A549 (cell line): ENCODE data around the gene EPB41L1. TPM values are rescaled to one million over a fixed set of nuclear protein-coding genes. Genes with fewer than 3 reads are reported as not detected.

ENCODE experiments used
- ATAC-seq, 2 experiments: fragments of 200-7000 bp in 1 of 2; fragments of >200 bp in 1 of 2; cut with Nextera tagmentation in 1 of 2; cut with Tn5 transposase in 1 of 2; 3 replicates each; pipeline versions ENCODE4 v1.8.0 to v1.9.1; 2018 to 2020; ENCODE audit warnings: mild to moderate bottlenecking in 1 of 2, moderate library complexity in 1 of 2
- CTCF ChIA-PET: fragments of 300-600 bp; sonication (Branson Sonifier 250); formaldehyde crosslinking; extraction: SDS; loops from one replicate; lab custom pipeline; 2021; ENCODE audit warnings: antibody characterized with exemption, inconsistent platforms; lab: Yijun Ruan, JAX
- POLR2A ChIA-PET: fragments of 350-600 bp; formaldehyde crosslinking; extraction: SDS; loops from one replicate; lab custom pipeline; 2021; ENCODE audit warnings: antibody characterized with exemption, inconsistent platforms; lab: Yijun Ruan, JAX
- DNase-seq, 2 experiments: peaks; one replicate each; pipeline versions ENCODE4 v3.0.0 to v3.0.0-alpha.2; 2011 to 2016; ENCODE audit warnings: low read depth in 1 of 2, low spot score in 1 of 2
- FAIRE-seq: peaks from 2 replicates; lab custom pipeline; 2011; peaks lifted over from hg19 to GRCh38; lab: Jason Lieb, UNC
- H3K27ac ChIP-seq, 2 experiments: fragments of >200 bp; sonication (Bioruptor Twin); formaldehyde crosslinking; 3 replicates each; pipeline ENCODE4 v1.5.1; 2016 to 2017
- H3K4me1 ChIP-seq: fragments of >200 bp; sonication (Bioruptor Twin); formaldehyde crosslinking; 3 replicates; pipeline ENCODE4 v1.6.1; 2016
- H3K4me2 ChIP-seq: fragments of >200 bp; sonication (Bioruptor Twin); formaldehyde crosslinking; 3 replicates; pipeline ENCODE4 v1.6.1; 2016
- H3K4me3 ChIP-seq: fragments of >200 bp; sonication (Bioruptor Twin); formaldehyde crosslinking; 3 replicates; pipeline ENCODE4 v1.5.1; 2016
- H3K9me3 ChIP-seq: fragments of >200 bp; sonication (Bioruptor Twin); formaldehyde crosslinking; 3 replicates; pipeline ENCODE4 v1.6.1; 2016
- CBX2 ChIP-seq: fragments of 200-600 bp; sonication (generic); IDR thresholded peaks from 2 replicates; pipeline ENCODE4 v1.6.1; 2016; ENCODE audit warnings: low read depth, mild to moderate bottlenecking, borderline replicate concordance
- CHD2 ChIP-seq: fragments of 150-350 bp; IDR thresholded peaks from 2 replicates; pipeline ENCODE4 v1.6.1; 2014; ENCODE audit warnings: low read length; ENCODE audit not compliant: partially characterized antibody
- E2F6 ChIP-seq: IDR thresholded peaks from 2 replicates; pipeline ENCODE4 v1.6.1; 2012; ENCODE audit warnings: low read depth, borderline replicate concordance
- EHF ChIP-seq: fragments of 250-450 bp; sonication (Bioruptor Pico); IDR thresholded peaks from 2 replicates; pipeline ENCODE4 v1.5.0; 2020; ENCODE audit warnings: mild to moderate bottlenecking
- EP300 ChIP-seq, 2 experiments: fragments of >200 bp; sonication (Bioruptor Twin); formaldehyde crosslinking; IDR thresholded peaks; 2 replicates in 1 of 2; 3 replicates in 1 of 2; pipeline ENCODE4 v1.6.1; 2016 to 2017
- ESRRA ChIP-seq: fragments of 150-350 bp; IDR thresholded peaks from 2 replicates; pipeline ENCODE4 v1.6.1; 2014; ENCODE audit warnings: mild to moderate bottlenecking, low read length, borderline replicate concordance
- FOSL2 ChIP-seq, 2 experiments: fragments of 450-650 bp in 1 of 2; fragments of >200 bp in 1 of 2; sonication (Bioruptor Twin) in 1 of 2; formaldehyde crosslinking; IDR thresholded peaks; 2 replicates each; pipeline versions ENCODE4 v1.5.0 to v1.6.1; 2016 to 2020; ENCODE audit warnings: mild to moderate bottlenecking in 1 of 2, moderate library complexity in 1 of 2
- FOXS1 ChIP-seq: fragments of 250-450 bp; sonication (Bioruptor Pico); IDR thresholded peaks from 2 replicates; pipeline ENCODE4 v1.5.0; 2020; ENCODE audit warnings: mild to moderate bottlenecking, moderate library complexity
- HEYL ChIP-seq: fragments of 250-450 bp; sonication (Bioruptor Pico); IDR thresholded peaks from 2 replicates; pipeline ENCODE4 v1.8.0; 2021; ENCODE audit warnings: mild to moderate bottlenecking, moderate library complexity
- HMGXB4 ChIP-seq: fragments of 250-450 bp; sonication (Bioruptor Pico); IDR thresholded peaks from 2 replicates; pipeline ENCODE4 v1.5.0; 2021; ENCODE audit warnings: mild to moderate bottlenecking, moderate library complexity, borderline replicate concordance
- HOXA7 ChIP-seq: fragments of 250-450 bp; sonication (Bioruptor Pico); IDR thresholded peaks from 2 replicates; pipeline ENCODE4 v1.5.0; 2020; ENCODE audit warnings: mild to moderate bottlenecking, moderate library complexity
- JUN ChIP-seq, 2 experiments: fragments of >200 bp; sonication (Bioruptor Twin); formaldehyde crosslinking; IDR thresholded peaks; 2 replicates in 1 of 2; 3 replicates in 1 of 2; pipeline ENCODE4 v1.6.1; 2016 to 2017
- KDM1A ChIP-seq: fragments of 200-600 bp; sonication (generic); IDR thresholded peaks from 2 replicates; pipeline ENCODE4 v1.6.1; 2016; ENCODE audit warnings: low read depth, mild to moderate bottlenecking
- MAZ ChIP-seq: fragments of 150-350 bp; IDR thresholded peaks from 2 replicates; pipeline ENCODE4 v1.6.1; 2014; ENCODE audit warnings: antibody characterized with exemption, low read depth, low read length, borderline replicate concordance
- MYC ChIP-seq: IDR thresholded peaks from 2 replicates; pipeline ENCODE4 v1.6.1; 2012; ENCODE audit warnings: mild to moderate bottlenecking, inconsistent platforms, low read length, improper control_type of control experiment, borderline replicate concordance
- NR3C1 ChIP-seq: fragments of >200 bp; sonication (Bioruptor Twin); formaldehyde crosslinking; IDR thresholded peaks from 3 replicates; pipeline ENCODE4 v1.6.1; 2017
- PBX3 ChIP-seq: IDR thresholded peaks from 2 replicates; pipeline ENCODE4 v1.6.1; 2012
- RCOR1 ChIP-seq: fragments of 150-350 bp; IDR thresholded peaks from 2 replicates; pipeline ENCODE4 v1.6.1; 2014; ENCODE audit warnings: antibody characterized with exemption, low read length, low read depth
- SMC3 ChIP-seq: fragments of >200 bp; sonication (Bioruptor Twin); formaldehyde crosslinking; IDR thresholded peaks from 3 replicates; pipeline ENCODE4 v1.6.1; 2018; ENCODE audit warnings: inconsistent platforms
- TFCP2L1 ChIP-seq: fragments of 250-450 bp; sonication (Bioruptor Pico); IDR thresholded peaks from 2 replicates; pipeline ENCODE4 v1.5.0; 2021; ENCODE audit warnings: mild to moderate bottlenecking
- ZC3H11A ChIP-seq: fragments of 450-650 bp; IDR thresholded peaks from 2 replicates; pipeline ENCODE4 v1.6.1; 2014; ENCODE audit warnings: antibody characterized with exemption, mild to moderate bottlenecking
- ZSCAN20 ChIP-seq: fragments of 250-450 bp; sonication (Bioruptor Pico); IDR thresholded peaks from 2 replicates; pipeline ENCODE4 v1.8.0; 2022; ENCODE audit warnings: mild to moderate bottlenecking, moderate library complexity
- WGBS: methylation state at CpG from one replicate; pipeline ENCODE4 v1.1.6; 2017; ENCODE audit errors: missing lambda C conversion rate; 5-methylcytosine and 5-hydroxymethylcytosine counted together
- polyA plus RNA-seq, 4 experiments: library from polyadenylated mRNA; depleted of rRNA in 3 of 4; stranded (reverse); fragments of >200 nt; fragmentation: RNase III in 1 of 4; extraction: RNeasy Plus Mini Kit Qiagen cat#74134 plus additional on column Dnase treatment in 1 of 4; gene quantifications; 2 replicates in 3 of 4; 3 replicates in 1 of 4; pipeline ENCODE4 v1.2.3, GENCODE V29; 2011 to 2017

EPB41L1 gene
- polyA plus RNA-seq, 2 of the 4 experiments (the other 2 are of a cell fraction), result 45.9 to 94.4 TPM

DNA sequence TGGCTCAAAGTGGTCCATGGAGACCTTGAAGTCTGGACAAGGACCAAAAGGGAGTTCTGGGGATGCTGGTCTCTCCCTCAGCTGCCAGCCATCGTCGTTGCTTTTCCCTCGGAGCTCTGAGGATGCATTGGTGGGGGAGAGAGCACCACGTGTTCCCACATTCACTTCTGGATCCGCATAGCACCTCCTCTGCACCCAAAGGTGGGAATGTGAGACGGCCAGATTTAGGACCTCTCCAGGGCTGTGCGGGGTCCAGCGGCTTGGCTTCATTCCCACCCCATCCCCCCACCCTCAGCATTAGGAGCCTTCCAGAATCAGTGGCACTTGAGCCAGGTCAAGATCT is 1.1 kb downstream of the EPB41L1 start (continued):
- TF ChIP-seq PBX3, result no peak
- no peak for TF ChIP-seq FOXS1
- TF ChIP-seq, all 56 proteins: peak for 0

GRCh38 chr20:36155991-36156390 is 1.5 kb downstream of the EPB41L1 start:
- peaks cover 50% of the 10 kb centered on the region for H3K4me1 ChIP-seq
- no peak; a peak in 1 of 6 replicates for ATAC-seq

GRCh38 chr20:36157610-36158009 is 3.1 kb downstream of the EPB41L1 start:
- ATAC-seq (no peak), FAIRE-seq (no peak)
- CTCF ChIA-PET, result interaction anchor here (0.7 to 16.8 kb wide), 20 partner anchors 10 to 744 kb away, joined by 3 to 395 read pairs (median 7); no protein-coding TSS in a partner anchor
- WGBS, result 93% methylated on average over 1 of the region's 1 CpG
- no peak for TF ChIP-seq PBX3
- no peak for TF ChIP-seq CHD2
- TF ChIP-seq NR3C1, result no peak
- no peak for TF ChIP-seq KDM1A
- TF ChIP-seq MYC, result no peak
- no peak for TF ChIP-seq ZC3H11A
- TF ChIP-seq, all 56 proteins: peak for 0
- no peak for DNase-seq
- Histone ChIP-seq H3K4me3 (no peak overlapping the region), H3K27ac (peak overlapping the region in 1 of 2 experiments; percentile 14; a peak in 1 of 6 replicates), H3K4me2 (0 out of 3 replicates have a peak overlapping the region, but pooled peaks have one; percentile 93), H3K9me3 (no peaks in the 10 kb centered on the region), H3K4me1 (peaks cover 43% of the 10 kb centered on the region)
- POLR2A ChIA-PET, result no interaction called here

More at GRCh38 chr20:36155991-36156390, 1.5 kb downstream of the EPB41L1 start:
- CTCF ChIA-PET, result interaction anchor here (0.6 to 16.8 kb wide), 38 partner anchors 10 to 938 kb away, joined by 3 to 395 read pairs (median 5); partner anchors contain the start of genes RAB5IF and SCAND1
- peak overlapping the region; percentile 93 for H3K4me2 ChIP-seq
- H3K9me3 ChIP-seq, result no peaks in the 10 kb centered on the region
- no peak for TF ChIP-seq JUN (IDR thresholded peaks at IDR 0.05)
- TF ChIP-seq ESRRA, result no peak
- TF ChIP-seq HOXA7 (CRISPR knock-in tag), result no peak
- TF ChIP-seq EHF (CRISPR knock-in tag), result no peak
- TF ChIP-seq MYC, result no peak
- TF ChIP-seq CBX2, result no peak
- TF ChIP-seq, all 56 proteins: peak for 0
- FAIRE-seq (no peak), DNase-seq (no peak)
- no peak overlapping the region; the same call in 2 of the 3 replicates for H3K4me3 ChIP-seq
- POLR2A ChIA-PET, result interaction anchor here (0.6 kb wide), 1 partner anchor 185 kb away, joined by 4 read pairs; no protein-coding TSS in a partner anchor
- WGBS, result 92% methylated on average over 4 of the region's 4 CpGs
- H3K27ac ChIP-seq, result peak overlapping the region in 1 of 2 experiments; percentile 94; a peak in 1 of 6 replicates

- CTCF ChIA-PET, result interaction anchor here (0.6 to 16.8 kb wide), 15 partner anchors 10 to 697 kb away, joined by 3 to 395 read pairs (median 13); partner anchors contain the start of gene SCAND1
- Histone ChIP-seq H3K27ac (no peak overlapping the region), H3K9me3 (no peaks in the 10 kb centered on the region), H3K4me1 (peaks cover 43% of the 10 kb centered on the region), H3K4me3 (no peak overlapping the region), H3K4me2 (no peak overlapping the region)
- DNase-seq (no peak), FAIRE-seq (no peak), ATAC-seq (no peak)
- POLR2A ChIA-PET, result no interaction called here
- WGBS, result 86% methylated on average over 9 of the region's 9 CpGs
- TF ChIP-seq TFCP2L1 (CRISPR knock-in tag) (no peak), PBX3 (no peak), HEYL (CRISPR knock-in tag) (no peak), ZSCAN20 (CRISPR knock-in tag) (no peak), CHD2 (no peak), NR3C1 (no peak), CBX2 (no peak), RCOR1 (no peak), FOSL2 (IDR thresholded peaks at IDR 0.05) (no peak), FOSL2 (CRISPR knock-in tag; IDR thresholded peaks at IDR 0.05) (no peak), SMC3 (no peak), E2F6 (no peak), EP300 (IDR thresholded peaks at IDR 0.05) (no peak), MAZ (no peak), HMGXB4 (CRISPR knock-in tag) (no peak)
Observed at GRCh38 chr20:36158160-36158741, 3.7 kb downstream of the EPB41L1 start.
